Frontal cortex (tissue), 4 donors: ENCODE data around the gene ANKRD44. TPM values are rescaled to one million over a fixed set of nuclear protein-coding genes. Genes with fewer than 3 reads are reported as not detected.
"Not testable (repeated sequence)": the region's sequence is repeated elsewhere in the genome, so short reads cannot be mapped to it uniquely, and the experiment has no call there.

Experiments
- DNase-seq, 2 donors: peaks; one replicate each; pipeline ENCODE4 v3.0.0; 2012; ENCODE audit warnings: low spot score in 2 of 2
- FAIRE-seq: peaks from 2 replicates; lab custom pipeline; 2012; peaks lifted over from hg19 to GRCh38; lab: Jason Lieb, UNC
- total RNA-seq: library from RNA; depleted of rRNA; stranded (reverse); fragments of >200 nt; gene quantifications from one replicate; pipeline ENCODE4 v1.2.3, GENCODE V29; 2014
- donor health status: control.
- donor health status: control.
- donor health status: control.

Gene ANKRD44
- total RNA-seq, 1 donor from 2014 or later, result 101 TPM

DNA sequence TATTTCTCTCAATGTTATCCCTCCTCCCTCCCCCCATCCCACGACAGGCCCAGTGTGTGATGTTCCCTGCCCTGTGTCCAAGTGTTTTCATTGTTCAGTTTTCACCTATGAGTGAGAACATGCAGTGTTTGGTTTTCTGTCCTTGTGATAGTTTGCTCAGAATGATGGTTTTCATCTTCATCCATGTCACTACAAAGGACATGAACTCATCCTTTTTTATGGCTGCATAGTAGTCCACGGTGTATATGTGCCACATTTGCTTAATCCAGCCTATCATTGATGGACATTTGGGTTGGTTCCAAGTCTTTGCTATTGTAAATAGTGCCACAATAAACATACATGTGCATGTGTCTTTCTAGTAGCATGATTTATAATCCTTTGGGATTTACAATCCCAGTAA is 289.7 kb downstream of the ANKRD44 start:
- FAIRE-seq, result not testable (repeated sequence)

DNA sequence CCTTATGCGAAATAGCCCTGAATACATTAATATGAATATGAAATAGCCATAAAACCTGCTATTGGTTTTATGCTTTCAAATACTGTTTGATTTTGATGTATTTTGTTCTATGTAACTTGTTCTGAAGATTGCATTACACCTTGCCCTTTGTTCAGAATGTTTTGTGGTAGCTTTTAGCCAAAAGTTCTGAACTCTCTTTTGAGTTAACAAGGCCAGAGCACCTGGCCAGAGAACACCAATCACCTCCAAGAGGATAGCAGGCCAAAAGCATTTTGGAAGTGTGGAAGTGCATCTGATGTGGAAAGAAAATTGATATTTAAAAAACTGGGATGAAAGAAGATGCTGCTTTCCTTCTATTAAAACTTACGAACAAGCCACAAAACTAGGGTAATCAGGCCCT is 297.5 kb downstream of the ANKRD44 start:
- FAIRE-seq, result no peak
- DNase-seq, result no peak

More for the DNA sequence above, 289.7 kb downstream of the ANKRD44 start:
- not testable (repeated sequence) for DNase-seq

DNA sequence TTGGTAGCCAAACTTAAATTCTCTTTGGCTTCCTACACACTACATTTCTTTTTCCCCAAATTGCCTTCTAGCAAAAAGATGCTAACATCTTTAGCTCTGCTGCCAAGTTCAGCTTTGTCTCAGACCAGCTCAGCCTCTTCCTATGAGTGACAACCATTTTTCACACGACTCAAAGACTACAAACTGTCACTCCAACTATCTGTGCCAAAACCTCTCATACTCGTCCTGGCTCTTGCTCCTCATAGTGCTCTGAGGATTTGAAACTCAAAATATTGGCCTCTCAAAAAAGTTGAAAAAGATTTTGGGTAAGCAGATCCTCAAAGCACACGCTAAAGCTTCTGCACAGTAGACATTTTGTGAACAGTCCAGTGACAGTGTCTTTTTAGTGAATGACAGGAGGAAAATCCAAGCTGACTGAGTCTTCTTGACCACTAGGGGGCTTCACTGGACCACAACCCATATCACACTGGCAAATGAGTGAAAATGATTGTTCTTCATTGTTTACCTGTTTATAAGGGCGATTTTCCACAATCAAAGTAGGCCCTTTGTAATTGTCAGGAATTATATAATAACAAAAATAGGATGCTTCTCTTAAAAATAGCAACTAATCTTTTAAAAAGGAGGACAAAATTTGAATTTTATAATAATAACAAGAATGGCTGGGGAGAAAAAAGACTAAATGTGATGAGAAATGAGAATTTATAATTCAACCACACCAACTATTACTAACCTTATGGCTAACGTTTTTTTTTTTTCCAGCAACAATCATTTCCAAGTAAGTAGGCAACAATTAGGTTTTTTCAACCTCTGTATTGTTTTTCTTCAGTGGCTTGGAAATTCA is 298.6 kb downstream of the ANKRD44 start:
- FAIRE-seq (peak; percentile 43), DNase-seq (peak; percentile 52 to 62)

DNA sequence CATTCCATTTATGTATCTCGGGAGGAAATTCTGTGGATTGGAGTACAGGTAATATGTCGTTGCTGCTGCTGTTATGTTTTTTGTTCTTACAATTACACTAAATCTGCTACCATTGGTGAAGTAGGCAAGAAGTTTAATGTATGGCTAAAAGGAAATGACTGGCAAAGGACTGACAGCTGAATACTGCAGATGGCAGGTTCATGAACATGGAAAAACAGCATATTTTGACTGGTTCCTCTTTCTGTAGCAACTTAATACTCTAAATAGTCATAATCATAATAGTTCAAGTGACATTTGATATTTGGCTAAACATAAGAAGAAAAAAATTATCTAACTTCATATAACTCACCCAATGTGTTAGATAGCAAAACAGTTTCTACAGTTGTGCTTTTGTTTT is 299.6 kb downstream of the ANKRD44 start:
- DNase-seq (no peak), FAIRE-seq (no peak)

DNA sequence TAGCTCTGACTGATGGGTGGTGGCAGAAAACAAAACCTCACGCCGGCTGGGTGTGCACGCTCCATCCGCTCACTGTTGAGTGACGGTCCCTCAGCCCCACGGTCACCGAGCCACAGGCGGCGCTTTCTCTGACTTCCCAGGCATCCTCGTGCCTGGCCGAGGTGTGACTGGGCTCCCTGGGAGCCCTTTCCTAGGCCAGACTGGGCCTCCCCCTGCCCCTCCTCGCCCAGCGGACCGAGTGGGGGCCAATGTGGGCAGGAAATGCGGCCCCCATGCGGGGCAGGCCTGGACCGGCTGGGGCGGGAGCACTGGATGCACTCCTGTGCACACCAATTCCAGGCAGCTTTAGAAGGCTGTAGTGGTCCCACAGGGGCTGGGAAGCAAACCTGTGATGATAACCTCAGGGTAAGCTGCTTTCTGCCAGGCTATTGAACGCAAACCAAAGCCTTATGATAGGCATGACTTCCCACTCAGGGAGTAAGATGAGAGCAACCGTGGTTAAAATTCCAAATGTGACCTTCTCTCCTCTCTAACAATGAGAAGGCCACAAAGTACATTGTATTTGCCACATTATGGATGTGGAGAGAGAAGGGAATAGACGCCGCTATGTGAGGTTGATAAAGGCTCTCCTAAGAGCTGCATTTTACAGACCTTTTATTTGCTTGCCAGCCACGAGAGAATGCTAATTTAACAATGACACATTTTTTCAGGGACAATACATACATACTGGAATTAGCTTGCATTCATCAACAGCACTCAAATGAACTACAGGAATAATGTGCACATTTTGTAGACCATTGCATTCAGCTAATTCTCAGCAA is 300.2 kb downstream of the ANKRD44 start:
- no peak for DNase-seq

DNA sequence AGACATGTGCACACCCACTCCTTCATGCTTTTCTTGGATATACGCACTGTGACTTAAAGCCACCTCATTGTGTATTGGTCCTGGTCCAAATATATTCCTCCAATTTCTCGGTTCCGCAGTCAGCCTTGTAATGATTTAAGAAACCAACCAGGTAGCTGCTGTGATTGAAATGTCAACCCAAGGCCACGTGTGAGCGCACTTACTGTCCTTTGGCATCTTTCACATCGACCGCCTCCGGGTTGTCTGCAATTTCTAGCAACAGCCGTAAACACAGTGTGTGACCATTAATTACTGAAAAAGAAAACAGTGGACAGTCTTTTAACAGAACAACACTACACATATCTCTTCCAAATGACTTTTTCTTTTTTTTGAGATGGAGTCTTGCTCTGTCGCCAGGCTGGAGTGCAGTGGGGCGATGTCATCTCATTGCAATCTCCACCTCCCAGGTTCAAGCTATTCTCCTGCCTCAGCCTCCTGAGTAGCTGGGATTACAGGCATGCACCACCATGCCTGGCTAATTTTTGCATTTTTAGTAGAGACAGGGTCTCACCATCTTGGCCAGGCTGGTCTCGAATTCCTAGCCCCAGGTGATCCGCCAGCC is 301.7 kb downstream of the ANKRD44 start:
- not testable (repeated sequence) for DNase-seq

More for the DNA sequence above, 300.2 kb downstream of the ANKRD44 start:
- no peak for FAIRE-seq

DNA sequence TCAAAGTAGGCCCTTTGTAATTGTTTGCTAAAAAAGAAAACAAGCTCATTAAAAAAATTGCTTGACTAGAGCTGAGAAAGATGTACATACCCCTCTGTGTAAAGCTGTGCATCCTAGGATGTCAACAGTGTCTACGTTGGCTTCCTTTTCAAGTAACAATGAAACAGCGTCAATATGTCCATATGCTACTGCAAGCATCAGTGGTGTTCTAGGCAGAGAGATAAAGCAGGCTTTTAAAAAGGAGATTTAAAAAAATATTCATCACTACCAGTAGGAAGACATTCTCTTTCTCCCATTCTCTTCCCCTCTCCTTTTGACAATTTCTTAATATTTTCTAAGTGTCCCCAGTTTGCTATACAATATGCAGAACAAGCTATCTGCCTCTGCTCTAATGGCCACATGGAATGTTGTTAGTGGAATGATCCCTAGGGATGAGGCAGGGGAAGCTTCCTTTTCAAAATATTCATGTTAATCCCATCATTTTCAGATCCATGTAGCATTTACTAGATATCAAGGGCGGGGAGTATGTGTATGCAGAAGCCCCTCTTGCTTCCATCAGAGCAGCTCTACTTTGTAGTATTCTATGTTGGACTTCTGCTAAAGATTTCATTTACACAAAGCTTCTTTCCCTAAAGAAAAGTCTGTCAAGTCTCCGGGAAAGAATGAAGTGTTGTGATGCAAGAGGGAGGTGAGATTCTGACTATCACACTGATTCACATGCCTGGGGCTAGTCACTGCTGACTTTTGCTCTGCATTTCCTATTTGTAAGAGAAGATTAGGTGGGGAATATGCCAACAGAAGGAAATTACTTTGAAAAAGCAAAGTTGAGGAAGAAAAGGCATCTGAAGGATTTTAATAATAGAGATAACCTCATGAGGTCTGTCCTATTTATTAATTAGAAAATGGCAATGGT is 302.6 kb downstream of the ANKRD44 start:
- FAIRE-seq (no peak), DNase-seq (no peak)

More for the DNA sequence above, 301.7 kb downstream of the ANKRD44 start:
- FAIRE-seq, result not testable (repeated sequence)

DNA sequence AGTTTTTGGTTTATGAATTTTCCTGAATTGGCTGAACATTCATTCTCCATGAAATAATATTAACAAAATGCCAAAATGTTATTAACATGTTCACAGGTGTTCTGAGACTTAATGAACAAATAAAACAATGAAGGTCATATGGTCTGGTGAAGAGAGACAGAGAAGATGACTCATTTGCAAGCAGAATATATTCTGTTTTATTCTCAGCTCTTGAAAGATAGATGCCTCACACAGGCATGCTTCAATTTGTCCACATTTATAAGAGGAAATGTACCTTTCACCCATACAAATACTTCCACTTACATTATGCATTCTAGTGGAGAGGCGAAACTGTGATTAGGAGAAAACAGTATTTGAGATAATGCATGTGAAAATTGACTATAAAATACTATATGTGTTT is 308.7 kb downstream of the ANKRD44 start:
- DNase-seq, result no peak
- FAIRE-seq, result no peak

DNA sequence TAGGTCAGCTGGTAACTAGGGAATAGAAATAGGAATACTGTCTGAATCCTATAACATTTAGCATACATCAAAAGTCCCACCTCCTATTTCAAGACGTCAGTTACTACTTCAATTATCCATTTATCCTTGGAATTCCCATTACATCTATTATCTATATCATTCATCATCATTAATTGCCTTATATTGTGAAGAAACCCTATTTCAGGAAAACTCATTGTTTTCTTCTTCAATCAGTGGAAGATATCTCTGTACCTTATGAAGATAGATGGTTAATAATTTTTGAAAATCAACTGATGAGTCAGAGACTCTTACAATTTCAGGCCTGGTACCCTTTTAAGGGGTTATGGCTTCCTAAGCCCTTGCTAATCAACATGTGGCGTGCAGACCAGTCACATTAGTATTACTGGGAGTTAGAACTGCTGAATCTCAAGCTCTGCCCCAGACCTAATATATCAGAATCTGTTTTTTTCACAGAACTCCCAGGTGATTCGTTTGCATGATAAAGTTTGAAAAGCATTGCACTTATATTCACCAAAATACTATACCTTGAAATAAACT is 314.7 kb downstream of the ANKRD44 start:
- FAIRE-seq, result no peak
- no peak for DNase-seq

DNA sequence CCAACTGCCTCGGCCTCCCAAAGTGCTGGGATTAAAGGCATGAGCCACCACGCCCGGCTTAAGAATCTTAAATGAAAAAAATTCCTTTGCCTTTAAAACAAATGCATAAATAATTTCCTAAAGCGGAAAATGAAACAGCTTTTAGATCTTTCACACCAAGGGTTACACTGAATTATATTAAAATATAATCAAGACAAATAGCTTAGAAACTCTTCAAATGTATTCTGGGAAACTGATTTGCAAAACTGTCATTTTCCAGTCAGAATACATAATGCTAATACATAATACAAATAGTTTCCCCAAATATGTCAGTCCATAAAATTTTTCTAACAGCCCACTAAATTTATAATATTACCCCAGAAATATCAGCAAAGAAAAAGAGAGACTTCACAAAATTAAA is 315.8 kb downstream of the ANKRD44 start:
- DNase-seq (no peak), FAIRE-seq (no peak)

DNA sequence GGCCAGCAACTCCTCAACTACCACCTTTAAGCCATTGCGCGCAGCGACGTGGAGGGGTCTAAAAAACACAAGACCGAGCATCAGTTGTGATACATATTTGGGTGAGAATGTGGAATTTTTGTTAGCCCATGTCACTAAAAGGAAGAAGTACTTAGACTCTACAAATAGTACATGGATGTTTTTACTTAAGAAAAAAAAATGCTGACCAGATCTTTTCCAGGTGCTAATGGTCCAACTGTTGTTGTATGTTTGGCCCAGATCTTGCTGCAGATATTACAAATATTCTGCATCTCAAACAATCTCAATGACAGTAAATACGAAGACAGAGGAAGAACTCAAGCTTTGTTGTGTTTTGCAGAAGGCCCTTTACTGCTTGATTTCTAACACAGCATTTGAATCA is 317.0 kb downstream of the ANKRD44 start:
- DNase-seq (no peak), FAIRE-seq (no peak)

DNA sequence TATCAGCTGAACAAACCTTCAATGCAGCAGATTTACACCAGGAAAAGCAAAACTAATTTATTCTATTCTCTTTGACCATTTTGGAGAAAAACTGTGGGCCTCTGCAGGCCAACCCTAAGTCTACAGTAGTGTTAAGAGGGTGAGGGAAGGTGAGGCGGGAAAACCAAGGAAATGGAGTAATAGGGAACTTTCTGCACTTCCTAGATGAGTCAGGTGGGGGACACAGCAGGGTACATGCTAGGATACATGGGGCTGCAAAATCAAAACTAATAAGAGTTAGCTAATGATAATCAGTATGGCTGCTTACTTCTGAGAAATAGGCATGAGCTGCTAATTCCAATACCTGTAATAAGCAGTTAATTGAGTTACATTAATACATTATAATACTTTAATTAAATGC is 318.1 kb downstream of the ANKRD44 start:
- DNase-seq, result no peak
- FAIRE-seq, result no peak

DNA sequence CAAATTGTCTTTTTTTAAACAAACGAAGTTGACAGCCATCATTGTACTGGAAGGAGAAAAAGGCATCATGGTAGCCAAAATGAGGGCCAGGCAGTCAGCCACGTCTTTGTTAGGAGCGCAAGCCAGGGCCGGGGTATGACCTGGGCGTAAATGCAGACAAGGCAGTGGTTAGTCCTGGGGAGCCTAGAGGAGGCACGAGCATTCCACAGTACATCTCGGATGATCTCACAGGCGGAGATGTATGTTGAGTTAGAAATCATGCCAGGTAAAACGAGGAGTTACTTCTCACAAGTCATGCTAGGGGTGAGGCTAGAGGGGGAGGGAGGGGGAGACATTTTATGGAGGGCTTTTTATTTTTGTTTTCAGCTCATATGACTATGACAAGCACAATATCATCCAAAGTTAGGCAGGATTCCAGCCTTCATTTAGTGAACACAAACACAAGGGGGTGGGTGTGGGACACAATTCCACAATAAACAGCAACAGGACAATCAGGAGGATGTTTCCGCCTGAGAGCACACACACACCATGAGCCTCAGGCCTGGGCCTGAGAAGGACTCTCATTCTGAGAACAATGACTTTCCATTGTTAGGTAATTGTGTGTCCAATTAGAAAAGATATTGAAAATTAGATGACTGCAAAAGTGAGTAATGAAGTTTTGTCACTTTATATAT is 319.7 kb downstream of the ANKRD44 start:
- DNase-seq (no peak), FAIRE-seq (no peak)

DNA sequence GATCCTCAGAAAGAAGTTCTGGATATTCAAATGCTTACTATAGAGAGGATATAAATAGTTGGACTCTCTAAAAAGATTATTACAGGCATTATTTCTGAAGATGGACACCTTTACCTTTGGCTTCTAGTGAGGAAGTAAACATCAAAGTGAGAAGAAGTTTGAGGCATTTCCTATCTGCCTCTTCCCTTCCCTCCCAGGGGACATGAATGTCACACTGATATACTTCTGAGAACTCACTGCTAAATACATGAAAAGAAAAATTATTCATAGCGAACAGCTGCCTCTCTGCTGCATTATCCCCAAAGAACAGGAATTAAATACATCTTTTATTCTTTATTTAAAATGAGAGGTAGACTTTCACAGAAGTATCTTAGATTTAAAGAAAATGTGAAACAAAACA is 320.5 kb downstream of the ANKRD44 start:
- no peak for FAIRE-seq
- no peak for DNase-seq

DNA sequence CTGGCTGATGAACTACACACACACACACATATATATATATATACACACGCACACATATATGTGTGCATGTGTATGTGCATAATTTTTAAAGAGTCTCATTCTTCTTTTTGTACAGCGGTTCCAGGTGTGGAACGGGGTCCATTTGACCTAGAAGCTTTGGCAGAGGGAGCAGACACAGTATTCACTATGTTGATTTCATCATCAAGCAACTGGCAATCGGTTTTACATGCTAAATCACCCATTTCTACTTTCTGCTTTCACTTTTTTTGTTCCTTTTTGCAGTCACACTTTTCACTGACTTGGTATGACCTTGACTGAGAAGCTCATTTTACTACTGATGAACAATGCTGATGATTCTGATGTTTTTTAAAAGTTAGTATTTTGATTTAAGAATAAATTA is 321.1 kb downstream of the ANKRD44 start:
- FAIRE-seq (no peak), DNase-seq (no peak)

DNA sequence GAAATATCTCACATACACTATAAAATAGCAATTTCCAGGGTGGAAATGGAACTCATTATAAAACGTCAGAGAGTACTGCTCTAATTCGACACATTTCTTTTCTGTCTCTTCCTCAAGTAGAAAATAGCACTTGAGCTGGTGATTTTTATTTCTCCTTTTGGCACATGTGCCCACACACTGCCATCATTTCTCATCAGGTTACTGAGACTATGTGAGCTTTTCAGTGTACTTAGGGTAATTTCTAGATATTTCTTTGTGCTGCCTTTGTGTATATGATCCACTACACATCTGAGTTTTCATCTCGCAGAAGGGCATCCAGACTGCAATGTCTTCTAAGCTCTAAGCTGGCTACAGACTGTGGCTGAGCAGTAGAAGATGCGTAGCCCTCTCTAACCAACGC is 321.9 kb downstream of the ANKRD44 start:
- no peak for FAIRE-seq

DNA sequence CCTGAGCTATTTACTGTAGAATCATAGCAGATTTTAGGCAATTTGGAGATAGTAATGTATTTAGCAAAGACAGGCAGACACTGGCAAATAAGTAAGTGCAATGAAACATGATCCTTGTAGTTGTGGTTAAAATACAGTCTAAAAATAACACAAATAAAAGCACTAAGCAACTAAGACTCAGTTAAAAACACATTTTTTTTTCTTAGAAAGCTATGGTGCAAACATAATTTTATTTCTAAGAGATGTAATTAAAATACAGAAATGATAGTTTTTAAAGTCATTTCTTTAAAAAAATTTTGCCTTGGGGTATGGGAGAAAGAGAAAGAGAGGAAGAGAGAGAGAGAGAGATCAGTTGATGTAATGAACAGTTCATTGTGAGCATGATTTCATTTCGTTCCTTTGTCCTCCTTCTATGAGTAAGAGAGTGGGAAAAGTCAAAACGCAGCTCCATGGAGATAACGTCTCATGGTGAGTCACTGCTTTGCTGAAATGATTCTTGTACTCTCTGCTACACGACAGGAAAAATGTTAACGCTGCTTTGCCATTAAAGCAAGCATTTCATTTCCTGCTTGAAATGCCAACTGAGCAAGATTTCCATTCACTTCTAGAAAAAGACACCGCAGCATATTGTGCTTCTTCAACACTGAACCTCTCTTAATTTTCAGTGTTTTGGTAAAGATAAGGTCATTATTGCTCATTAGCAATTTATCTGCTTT is 322.8 kb downstream of the ANKRD44 start:
- FAIRE-seq (peak; percentile 53), DNase-seq (peak in 1 of 2 donors; percentile 37)

More for the DNA sequence above, 321.9 kb downstream of the ANKRD44 start:
- no peak for DNase-seq

DNA sequence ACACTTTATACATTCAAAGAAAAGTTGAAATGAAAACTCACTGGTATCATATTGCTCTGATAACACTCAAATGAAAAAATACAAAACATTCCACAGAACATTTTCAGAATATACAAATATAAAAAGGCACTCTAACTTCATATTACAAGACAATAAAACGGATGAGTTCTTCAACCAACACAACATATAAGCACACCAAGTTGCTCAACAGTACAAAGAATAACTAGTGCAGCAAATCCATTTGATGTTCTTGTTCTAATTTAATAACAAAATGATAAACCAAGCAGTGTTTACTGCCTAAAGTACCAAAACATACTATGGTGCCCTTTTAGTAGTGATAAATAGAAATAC is 323.3 kb downstream of the ANKRD44 start:
- FAIRE-seq (no peak), DNase-seq (no peak)
